Measurements from ENCODE around the gene CFTR.

DNA sequence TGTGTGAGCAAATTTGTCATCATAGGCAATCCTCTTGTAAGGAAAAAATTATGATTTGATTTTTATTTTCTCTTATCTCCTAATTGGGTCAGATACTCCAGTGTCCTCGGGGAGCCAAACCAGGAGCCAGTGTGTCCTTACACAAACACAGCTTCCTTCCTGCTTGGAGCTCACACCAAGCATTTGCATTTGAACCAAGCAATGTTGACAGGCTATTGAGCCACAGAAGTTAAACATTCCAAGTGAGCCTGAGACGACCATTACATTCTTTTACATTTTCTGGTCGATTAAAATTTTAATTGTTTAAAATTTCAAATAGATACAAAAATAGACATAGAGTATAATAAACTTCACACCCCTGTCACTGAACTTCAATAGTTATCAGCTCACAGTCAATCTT is 194.8 kb downstream of the CFTR start:
- TF ChIP-seq, protein P1, sequence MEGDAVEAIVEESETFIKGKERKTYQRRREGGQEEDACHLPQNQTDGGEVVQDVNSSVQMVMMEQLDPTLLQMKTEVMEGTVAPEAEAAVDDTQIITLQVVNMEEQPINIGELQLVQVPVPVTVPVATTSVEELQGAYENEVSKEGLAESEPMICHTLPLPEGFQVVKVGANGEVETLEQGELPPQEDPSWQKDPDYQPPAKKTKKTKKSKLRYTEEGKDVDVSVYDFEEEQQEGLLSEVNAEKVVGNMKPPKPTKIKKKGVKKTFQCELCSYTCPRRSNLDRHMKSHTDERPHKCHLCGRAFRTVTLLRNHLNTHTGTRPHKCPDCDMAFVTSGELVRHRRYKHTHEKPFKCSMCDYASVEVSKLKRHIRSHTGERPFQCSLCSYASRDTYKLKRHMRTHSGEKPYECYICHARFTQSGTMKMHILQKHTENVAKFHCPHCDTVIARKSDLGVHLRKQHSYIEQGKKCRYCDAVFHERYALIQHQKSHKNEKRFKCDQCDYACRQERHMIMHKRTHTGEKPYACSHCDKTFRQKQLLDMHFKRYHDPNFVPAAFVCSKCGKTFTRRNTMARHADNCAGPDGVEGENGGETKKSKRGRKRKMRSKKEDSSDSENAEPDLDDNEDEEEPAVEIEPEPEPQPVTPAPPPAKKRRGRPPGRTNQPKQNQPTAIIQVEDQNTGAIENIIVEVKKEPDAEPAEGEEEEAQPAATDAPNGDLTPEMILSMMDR (IDR thresholded peaks at IDR 0.05; ENCODE audit: insufficient read depth, low read length, poor library complexity, severe bottlenecking): no peak
- no peak for TF ChIP-seq EZH2phosphoT487 (conservative IDR thresholded peaks at IDR 0.05; ENCODE audit: low read length)
